HCT116 (cell line): Measurements from ENCODE around the gene GINS3. TPM values are rescaled to one million over a fixed set of nuclear protein-coding genes. Genes with fewer than 3 reads are reported as not detected.

ENCODE experiments used
- ATAC-seq: fragments of 200-7000 bp; cut with Tn5 transposase; 2 replicates; pipeline ENCODE4 v1.9.1; 2020; ENCODE audit warnings: mild to moderate bottlenecking, moderate library complexity
- BruUV-seq: library from RNA; stranded (reverse); fragments of 400-500 nt; replicated peaks from 2 replicates; lab custom pipeline; 2021; lab: Mats Ljungman, UMichigan
- CTCF ChIA-PET: fragments of 300-600 bp; sonication (Branson Sonifier 250); formaldehyde crosslinking; loops from one replicate; lab custom pipeline; 2021; ENCODE audit warnings: antibody characterized with exemption; lab: Charles Lee
- POLR2A ChIA-PET: fragments of 300-600, 350-600 bp; sonication (Branson Sonifier 250); formaldehyde crosslinking; loops from one replicate; lab custom pipeline; 2021; ENCODE audit warnings: antibody characterized with exemption; lab: Charles Lee
- RAD21 ChIA-PET, 2 experiments: fragments of 300-600 bp; sonication (Branson Sonifier 250); formaldehyde crosslinking; loops; one replicate each; lab custom pipeline; 2023; ENCODE audit warnings: low total read pairs in 2 of 2; ENCODE audit not compliant: uncharacterized antibody in 2 of 2, unreplicated experiment in 2 of 2, low non-redundant PET in 1 of 2; lab: Charles Lee
- DNase-seq: peaks from one replicate; pipeline ENCODE4 v3.0.0-alpha.2; 2010; ENCODE audit warnings: low read depth, low spot score
- H2AFZ ChIP-seq: fragments of 200-600 bp; shearing (Covaris generic), sonication (generic); 2 replicates; pipeline ENCODE4 v1.6.1; 2017; ENCODE audit warnings: low read depth, mixed run types, mixed read lengths, antibody characterized with exemption, low read length; ENCODE audit not compliant: poor library complexity, severe bottlenecking
- H3K27ac ChIP-seq: 2 replicates; pipeline ENCODE4 v1.5.1; 2012; ENCODE audit warnings: low read depth, low read length
- H3K27me3 ChIP-seq: fragments of 200-600 bp; sonication (generic); 2 replicates; pipeline ENCODE4 v1.6.1; 2016; ENCODE audit warnings: mixed run types, low read length, mixed read lengths; ENCODE audit not compliant: insufficient read depth
- H3K36me3 ChIP-seq, 2 experiments: fragments of 200-500 bp in 1 of 2; fragments of 200-600 bp in 1 of 2; sonication (Bioruptor generic) in 1 of 2; sonication (generic) in 1 of 2; 2 replicates each; pipeline versions ENCODE4 v1.5.1 to v1.6.1; 2014 to 2016; ENCODE audit warnings: low read length in 2 of 2, inconsistent platforms in 1 of 2, mixed read lengths in 1 of 2, mixed run types in 1 of 2; ENCODE audit not compliant: insufficient read depth in 2 of 2, control insufficient read depth in 1 of 2
- H3K4me1 ChIP-seq, 2 experiments: fragments of 200-600 bp in 1 of 2; sonication (generic) in 1 of 2; 2 replicates each; pipeline versions ENCODE4 v1.5.1 to v1.6.1; 2012 to 2017; ENCODE audit warnings: low read length in 2 of 2, inconsistent platforms in 1 of 2, mild to moderate bottlenecking in 1 of 2, mixed read lengths in 1 of 2, mixed run types in 1 of 2, moderate library complexity in 1 of 2; ENCODE audit not compliant: insufficient read depth in 2 of 2, control insufficient read depth in 1 of 2
- H3K4me2 ChIP-seq: fragments of 200-600 bp; sonication (generic); 2 replicates; pipeline ENCODE4 v1.6.1; 2017; ENCODE audit warnings: mixed run types, low read length, mixed read lengths
- H3K4me3 ChIP-seq, 2 experiments: fragments of 200-600 bp in 1 of 2; sonication (generic) in 1 of 2; replicated peaks in 1 of 2; 2 replicates each; pipeline ENCODE4 v1.5.1; 2011 to 2016; ENCODE audit warnings: low read length in 2 of 2, control low read depth in 1 of 2, low read depth in 1 of 2, mild to moderate bottlenecking in 1 of 2, mixed read lengths in 1 of 2, mixed run types in 1 of 2
- H3K79me2 ChIP-seq: fragments of 200-600 bp; sonication (generic); 2 replicates; pipeline ENCODE4 v1.6.1; 2017; ENCODE audit warnings: mild to moderate bottlenecking, mixed run types, low read length, moderate library complexity, mixed read lengths; ENCODE audit not compliant: insufficient read depth
- H3K9ac ChIP-seq: fragments of 200-600 bp; sonication (generic); 2 replicates; pipeline ENCODE4 v1.6.1; 2016; ENCODE audit warnings: low read length, mixed read lengths
- H3K9me2 ChIP-seq: fragments of 200-600 bp; sonication (generic), shearing (Covaris generic); 2 replicates; pipeline ENCODE4 v1.6.1; 2017; ENCODE audit warnings: mixed run types, mild to moderate bottlenecking, moderate library complexity; ENCODE audit not compliant: insufficient read depth
- H3K9me3 ChIP-seq, 2 experiments: fragments of 200-500 bp in 1 of 2; fragments of 200-600 bp in 1 of 2; sonication (Bioruptor generic) in 1 of 2; sonication (generic) in 1 of 2; 2 replicates each; pipeline ENCODE4 v1.6.1; 2014 to 2017; ENCODE audit warnings: low read length in 2 of 2, mixed read lengths in 2 of 2, inconsistent platforms in 1 of 2, low read depth in 1 of 2, mild to moderate bottlenecking in 1 of 2, mixed run types in 1 of 2, moderate library complexity in 1 of 2; ENCODE audit not compliant: control insufficient read depth in 1 of 2, insufficient read depth in 1 of 2
- H4K20me1 ChIP-seq: fragments of 200-600 bp; sonication (generic), shearing (Covaris generic); 2 replicates; pipeline ENCODE4 v1.6.1; 2017; ENCODE audit warnings: mixed run types, mild to moderate bottlenecking, moderate library complexity; ENCODE audit not compliant: insufficient read depth
- ELF1 ChIP-seq: IDR thresholded peaks from 2 replicates; pipeline ENCODE4 v1.6.1; 2012; ENCODE audit warnings: low read depth, borderline replicate concordance
- EZH2 ChIP-seq: fragments of 200-600 bp; sonication (generic); IDR thresholded peaks from 2 replicates; pipeline ENCODE4 v1.6.1; 2017; ENCODE audit warnings: antibody characterized with exemption, mixed run types
- EZH2phosphoT487 ChIP-seq: fragments of 200-600 bp; IDR thresholded peaks from 2 replicates; pipeline ENCODE4 v1.6.1; 2018; ENCODE audit warnings: antibody characterized with exemption, borderline replicate concordance
- SRF ChIP-seq: IDR thresholded peaks from 2 replicates; pipeline ENCODE4 v1.6.1; 2012; ENCODE audit warnings: low read depth
- YY1 ChIP-seq: IDR thresholded peaks from 2 replicates; pipeline ENCODE4 v1.6.1; 2011; ENCODE audit warnings: low read length, low read depth, moderate library complexity, mild to moderate bottlenecking; ENCODE audit not compliant: insufficient replicate concordance; ENCODE audit errors: extremely low read depth
- ZNF274 ChIP-seq: fragments of 200-500 bp; sonication (Bioruptor generic); IDR thresholded peaks from 2 replicates; pipeline ENCODE4 v1.6.1; 2014; ENCODE audit warnings: mild to moderate bottlenecking, low read depth, low read length, inconsistent platforms
- intact Hi-C: fragments of 100-400 bp; cut with micrococcal nuclease; formaldehyde crosslinking; loops from 2 replicates; pipeline ENCODE4 v1.10.0; 2022
- total RNA-seq: library from RNA; stranded (reverse); gene quantifications from one replicate; pipeline ENCODE4 v1.2.1, GENCODE V29; 2021; ENCODE audit not compliant: unreplicated experiment
- TF ChIP-seq, protein P1 (sequence below): IDR thresholded peaks from 2 replicates; pipeline ENCODE4 v1.6.1; 2012
- TF ChIP-seq, protein P2 (sequence below): IDR thresholded peaks from 2 replicates; pipeline ENCODE4 v1.6.1; 2012; ENCODE audit warnings: low read depth
- TF ChIP-seq, protein P3 (sequence below): IDR thresholded peaks from 2 replicates; pipeline ENCODE4 v1.6.1; 2011; ENCODE audit warnings: mild to moderate bottlenecking, low read length, moderate library complexity; ENCODE audit not compliant: insufficient replicate concordance; ENCODE audit errors: extremely low read depth
- TF ChIP-seq, protein P4 (sequence below): IDR thresholded peaks from 2 replicates; pipeline ENCODE4 v1.6.1; 2012

GINS3 gene
- total RNA-seq, 1 experiment from 2014 or later = 12.1 TPM

DNA sequence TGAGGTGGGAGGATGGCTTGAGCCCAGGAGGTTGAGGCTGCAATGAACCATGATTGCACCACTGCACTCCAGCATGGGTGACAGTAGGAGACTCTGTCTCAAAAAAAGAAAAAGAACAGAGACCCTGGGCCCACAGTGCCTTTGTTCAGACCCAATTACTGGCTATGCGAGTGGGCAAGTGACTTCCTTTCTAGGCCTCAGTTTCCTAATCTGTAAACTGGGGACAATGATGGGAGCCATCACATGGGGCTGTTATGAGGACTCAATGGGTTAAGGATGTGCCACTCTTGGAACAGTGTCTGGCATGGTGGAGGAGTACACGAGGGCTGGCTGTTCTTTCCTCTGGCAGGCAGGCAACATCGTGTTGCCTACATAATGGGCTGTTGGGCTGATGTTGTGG, 60.4 kb downstream of the GINS3 start:
- H3K4me1 ChIP-seq = peaks cover 0 to 6% of the 10 kb centered on the region in 2 experiments; a peak in 2 of 4 replicates
- DNase-seq (no peak), ATAC-seq (no peak)
- TF ChIP-seq, protein P1, sequence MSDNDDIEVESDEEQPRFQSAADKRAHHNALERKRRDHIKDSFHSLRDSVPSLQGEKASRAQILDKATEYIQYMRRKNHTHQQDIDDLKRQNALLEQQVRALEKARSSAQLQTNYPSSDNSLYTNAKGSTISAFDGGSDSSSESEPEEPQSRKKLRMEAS = no peak
- TF ChIP-seq ZNF274 = no peak
- TF ChIP-seq EZH2phosphoT487 = no peak
- no peak for TF ChIP-seq EZH2
- TF ChIP-seq, protein P2, sequence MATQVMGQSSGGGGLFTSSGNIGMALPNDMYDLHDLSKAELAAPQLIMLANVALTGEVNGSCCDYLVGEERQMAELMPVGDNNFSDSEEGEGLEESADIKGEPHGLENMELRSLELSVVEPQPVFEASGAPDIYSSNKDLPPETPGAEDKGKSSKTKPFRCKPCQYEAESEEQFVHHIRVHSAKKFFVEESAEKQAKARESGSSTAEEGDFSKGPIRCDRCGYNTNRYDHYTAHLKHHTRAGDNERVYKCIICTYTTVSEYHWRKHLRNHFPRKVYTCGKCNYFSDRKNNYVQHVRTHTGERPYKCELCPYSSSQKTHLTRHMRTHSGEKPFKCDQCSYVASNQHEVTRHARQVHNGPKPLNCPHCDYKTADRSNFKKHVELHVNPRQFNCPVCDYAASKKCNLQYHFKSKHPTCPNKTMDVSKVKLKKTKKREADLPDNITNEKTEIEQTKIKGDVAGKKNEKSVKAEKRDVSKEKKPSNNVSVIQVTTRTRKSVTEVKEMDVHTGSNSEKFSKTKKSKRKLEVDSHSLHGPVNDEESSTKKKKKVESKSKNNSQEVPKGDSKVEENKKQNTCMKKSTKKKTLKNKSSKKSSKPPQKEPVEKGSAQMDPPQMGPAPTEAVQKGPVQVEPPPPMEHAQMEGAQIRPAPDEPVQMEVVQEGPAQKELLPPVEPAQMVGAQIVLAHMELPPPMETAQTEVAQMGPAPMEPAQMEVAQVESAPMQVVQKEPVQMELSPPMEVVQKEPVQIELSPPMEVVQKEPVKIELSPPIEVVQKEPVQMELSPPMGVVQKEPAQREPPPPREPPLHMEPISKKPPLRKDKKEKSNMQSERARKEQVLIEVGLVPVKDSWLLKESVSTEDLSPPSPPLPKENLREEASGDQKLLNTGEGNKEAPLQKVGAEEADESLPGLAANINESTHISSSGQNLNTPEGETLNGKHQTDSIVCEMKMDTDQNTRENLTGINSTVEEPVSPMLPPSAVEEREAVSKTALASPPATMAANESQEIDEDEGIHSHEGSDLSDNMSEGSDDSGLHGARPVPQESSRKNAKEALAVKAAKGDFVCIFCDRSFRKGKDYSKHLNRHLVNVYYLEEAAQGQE = no peak
- TF ChIP-seq, protein P3, sequence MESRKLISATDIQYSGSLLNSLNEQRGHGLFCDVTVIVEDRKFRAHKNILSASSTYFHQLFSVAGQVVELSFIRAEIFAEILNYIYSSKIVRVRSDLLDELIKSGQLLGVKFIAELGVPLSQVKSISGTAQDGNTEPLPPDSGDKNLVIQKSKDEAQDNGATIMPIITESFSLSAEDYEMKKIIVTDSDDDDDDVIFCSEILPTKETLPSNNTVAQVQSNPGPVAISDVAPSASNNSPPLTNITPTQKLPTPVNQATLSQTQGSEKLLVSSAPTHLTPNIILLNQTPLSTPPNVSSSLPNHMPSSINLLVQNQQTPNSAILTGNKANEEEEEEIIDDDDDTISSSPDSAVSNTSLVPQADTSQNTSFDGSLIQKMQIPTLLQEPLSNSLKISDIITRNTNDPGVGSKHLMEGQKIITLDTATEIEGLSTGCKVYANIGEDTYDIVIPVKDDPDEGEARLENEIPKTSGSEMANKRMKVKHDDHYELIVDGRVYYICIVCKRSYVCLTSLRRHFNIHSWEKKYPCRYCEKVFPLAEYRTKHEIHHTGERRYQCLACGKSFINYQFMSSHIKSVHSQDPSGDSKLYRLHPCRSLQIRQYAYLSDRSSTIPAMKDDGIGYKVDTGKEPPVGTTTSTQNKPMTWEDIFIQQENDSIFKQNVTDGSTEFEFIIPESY = no peak
- TF ChIP-seq ELF1 = no peak
- TF ChIP-seq SRF = no peak
- TF ChIP-seq, protein P4, sequence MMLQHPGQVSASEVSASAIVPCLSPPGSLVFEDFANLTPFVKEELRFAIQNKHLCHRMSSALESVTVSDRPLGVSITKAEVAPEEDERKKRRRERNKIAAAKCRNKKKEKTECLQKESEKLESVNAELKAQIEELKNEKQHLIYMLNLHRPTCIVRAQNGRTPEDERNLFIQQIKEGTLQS = no peak
- TF ChIP-seq YY1 = no peak
- H3K4me3 ChIP-seq = no peak overlapping the region
- no peaks in the 10 kb centered on the region for H3K9me3 ChIP-seq
- ChIA-PET RAD21 (no interaction called here), CTCF (no interaction called here), POLR2A (no interaction called here)
- no peak overlapping the region for H2AFZ ChIP-seq
- BruUV-seq = no TSS peak
- no peaks in the 10 kb centered on the region for H3K27me3 ChIP-seq
- H4K20me1 ChIP-seq = no peaks in the 10 kb centered on the region
- H3K4me2 ChIP-seq = no peak overlapping the region
- no peaks in the 10 kb centered on the region for H3K36me3 ChIP-seq
- no peaks in the 10 kb centered on the region for H3K9me2 ChIP-seq
- H3K27ac ChIP-seq = no peak overlapping the region
- H3K9ac ChIP-seq = no peak overlapping the region
- H3K79me2 ChIP-seq = no peaks in the 10 kb centered on the region
- intact Hi-C loops = no loop called here
